H1 (cell line): Measurements from ENCODE around the gene MRAP. TPM values are rescaled to one million over a fixed set of nuclear protein-coding genes. Genes with fewer than 3 reads are reported as not detected.
A peak's percentile ranks its signal among the peaks of the same experiment; 100 is the strongest.

Source experiments
- NANOG ChIP-seq: IDR thresholded peaks from 2 replicates; pipeline ENCODE4 v1.6.1; 2011; ENCODE audit warnings: low read length, low read depth, mild to moderate bottlenecking, inconsistent platforms; ENCODE audit not compliant: insufficient read depth, poor library complexity, severe bottlenecking
- SP1 ChIP-seq: IDR thresholded peaks from 2 replicates; pipeline ENCODE4 v1.6.1; 2011; ENCODE audit warnings: low read depth, low read length
- polyA plus RNA-seq, 7 experiments: library from polyadenylated mRNA; depleted of rRNA in 3 of 7; stranded (reverse) in 5 of 7; unstranded in 2 of 7; fragments of >200 nt in 5 of 7; fragments of 200-250 nt in 2 of 7; gene quantifications; 1 replicate in 5 of 7; 2 replicates in 1 of 7; 4 replicates in 1 of 7; pipeline versions ENCODE4 v1.2.1 to v1.2.3, GENCODE V29; 2011 to 2013; ENCODE audit warnings: missing spikeins in 2 of 7, mixed read lengths in 2 of 7
- total RNA-seq: library from RNA; stranded (reverse); fragmentation: NEBNext Ultra II Directional; extraction: Animal tissue kit (Norgen Biotek cat#: 25700); gene quantifications from 2 replicates; pipeline ENCODE4 v1.2.1, GENCODE V29; 2021

The MRAP gene
- total and polyA plus RNA-seq, 2 of the 8 experiments (the other 6 are each of a cell fraction or from before 2014, with no cell fraction given), result not detected

- TF ChIP-seq NANOG, result no peak
- TF ChIP-seq SP1, result 0 out of 2 replicates have a peak, but pooled peaks have one; percentile 16
- TF ChIP-seq, all 59 proteins: peak for 22
Measured at GRCh38 chr21:32278518-32279376, 19.9 kb upstream of the MRAP start, which contains the start of gene MIS18A (continued).
